ENCODE measurements around the gene DERL3. TPM values are rescaled to one million over a fixed set of nuclear protein-coding genes. Genes with fewer than 3 reads are reported as not detected.

Gene DERL3
- total RNA-seq, 1 experiment from 2014 or later: 12.5 TPM

DNA sequence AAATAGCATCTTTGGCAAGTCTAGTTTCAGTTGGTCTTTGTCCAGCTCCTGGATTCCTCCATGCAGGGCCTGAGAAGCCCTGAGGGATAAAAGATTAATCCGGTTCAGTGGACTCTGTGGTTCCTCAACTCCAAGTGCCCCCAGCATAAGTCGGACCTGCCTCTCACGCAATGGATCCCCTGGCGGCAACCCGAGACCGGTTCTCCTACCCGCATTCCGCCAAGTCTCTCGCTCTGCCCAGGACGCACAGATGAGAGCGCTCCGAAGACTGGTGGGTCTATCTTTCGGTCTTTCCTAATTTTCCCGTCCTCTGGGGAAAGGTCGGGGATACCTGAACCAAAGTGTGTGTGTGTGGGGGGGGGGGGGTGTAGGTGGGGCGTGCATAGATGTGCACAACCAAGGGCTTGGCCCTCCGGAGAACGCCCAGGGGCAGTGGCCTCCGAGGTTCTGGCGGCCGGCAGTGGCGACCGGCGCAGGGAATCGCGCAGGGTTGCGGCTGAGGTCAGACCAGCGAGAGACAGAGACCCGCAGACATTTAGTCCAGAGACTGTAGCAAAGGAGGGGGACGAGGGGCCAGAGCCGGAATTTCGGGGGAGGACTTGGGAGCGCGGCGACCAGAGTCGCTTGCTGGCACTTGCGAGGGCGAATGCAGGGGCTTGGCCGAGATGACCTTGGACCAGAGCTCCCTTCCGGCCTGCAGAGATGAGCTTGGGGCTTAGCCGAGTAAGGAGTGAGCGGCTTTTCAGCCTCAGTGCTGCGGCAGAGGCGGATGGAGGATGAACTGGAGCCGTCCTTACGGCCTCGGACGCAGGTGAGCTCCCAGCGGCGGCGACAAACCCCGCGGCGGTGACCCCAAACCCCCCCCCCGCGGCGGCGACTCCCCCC, 18.2 kb upstream of the DERL3 start (continued):
- TF ChIP-seq ESRRA (CRISPR knock-in tag; IDR thresholded peaks at IDR 0.05; ENCODE audit: borderline replicate concordance): 0 out of 2 replicates have a peak, but pooled peaks have one; percentile 52
- TF ChIP-seq CBFB (CRISPR knock-in tag; IDR thresholded peaks at IDR 0.05; ENCODE audit: low read depth): 0 out of 2 replicates have a peak, but pooled peaks have one; percentile 26
- no peak for TF ChIP-seq HMGA2 (CRISPR knock-in tag; IDR thresholded peaks at IDR 0.05)
- no peak for TF ChIP-seq TCF7 (CRISPR knock-in tag; IDR thresholded peaks at IDR 0.05; ENCODE audit: low read depth)
- TF ChIP-seq, protein P1, sequence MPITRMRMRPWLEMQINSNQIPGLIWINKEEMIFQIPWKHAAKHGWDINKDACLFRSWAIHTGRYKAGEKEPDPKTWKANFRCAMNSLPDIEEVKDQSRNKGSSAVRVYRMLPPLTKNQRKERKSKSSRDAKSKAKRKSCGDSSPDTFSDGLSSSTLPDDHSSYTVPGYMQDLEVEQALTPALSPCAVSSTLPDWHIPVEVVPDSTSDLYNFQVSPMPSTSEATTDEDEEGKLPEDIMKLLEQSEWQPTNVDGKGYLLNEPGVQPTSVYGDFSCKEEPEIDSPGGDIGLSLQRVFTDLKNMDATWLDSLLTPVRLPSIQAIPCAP (CRISPR knock-in tag; IDR thresholded peaks at IDR 0.05): no peak
- TF ChIP-seq NFATC4 (CRISPR knock-in tag; IDR thresholded peaks at IDR 0.05): no peak
- TF ChIP-seq, protein P2, sequence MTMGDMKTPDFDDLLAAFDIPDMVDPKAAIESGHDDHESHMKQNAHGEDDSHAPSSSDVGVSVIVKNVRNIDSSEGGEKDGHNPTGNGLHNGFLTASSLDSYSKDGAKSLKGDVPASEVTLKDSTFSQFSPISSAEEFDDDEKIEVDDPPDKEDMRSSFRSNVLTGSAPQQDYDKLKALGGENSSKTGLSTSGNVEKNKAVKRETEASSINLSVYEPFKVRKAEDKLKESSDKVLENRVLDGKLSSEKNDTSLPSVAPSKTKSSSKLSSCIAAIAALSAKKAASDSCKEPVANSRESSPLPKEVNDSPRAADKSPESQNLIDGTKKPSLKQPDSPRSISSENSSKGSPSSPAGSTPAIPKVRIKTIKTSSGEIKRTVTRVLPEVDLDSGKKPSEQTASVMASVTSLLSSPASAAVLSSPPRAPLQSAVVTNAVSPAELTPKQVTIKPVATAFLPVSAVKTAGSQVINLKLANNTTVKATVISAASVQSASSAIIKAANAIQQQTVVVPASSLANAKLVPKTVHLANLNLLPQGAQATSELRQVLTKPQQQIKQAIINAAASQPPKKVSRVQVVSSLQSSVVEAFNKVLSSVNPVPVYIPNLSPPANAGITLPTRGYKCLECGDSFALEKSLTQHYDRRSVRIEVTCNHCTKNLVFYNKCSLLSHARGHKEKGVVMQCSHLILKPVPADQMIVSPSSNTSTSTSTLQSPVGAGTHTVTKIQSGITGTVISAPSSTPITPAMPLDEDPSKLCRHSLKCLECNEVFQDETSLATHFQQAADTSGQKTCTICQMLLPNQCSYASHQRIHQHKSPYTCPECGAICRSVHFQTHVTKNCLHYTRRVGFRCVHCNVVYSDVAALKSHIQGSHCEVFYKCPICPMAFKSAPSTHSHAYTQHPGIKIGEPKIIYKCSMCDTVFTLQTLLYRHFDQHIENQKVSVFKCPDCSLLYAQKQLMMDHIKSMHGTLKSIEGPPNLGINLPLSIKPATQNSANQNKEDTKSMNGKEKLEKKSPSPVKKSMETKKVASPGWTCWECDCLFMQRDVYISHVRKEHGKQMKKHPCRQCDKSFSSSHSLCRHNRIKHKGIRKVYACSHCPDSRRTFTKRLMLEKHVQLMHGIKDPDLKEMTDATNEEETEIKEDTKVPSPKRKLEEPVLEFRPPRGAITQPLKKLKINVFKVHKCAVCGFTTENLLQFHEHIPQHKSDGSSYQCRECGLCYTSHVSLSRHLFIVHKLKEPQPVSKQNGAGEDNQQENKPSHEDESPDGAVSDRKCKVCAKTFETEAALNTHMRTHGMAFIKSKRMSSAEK (CRISPR knock-in tag; IDR thresholded peaks at IDR 0.05; ENCODE audit: borderline replicate concordance): no peak
- TF ChIP-seq ELF4 (CRISPR knock-in tag; IDR thresholded peaks at IDR 0.05; ENCODE audit: low read depth): no peak
- TF ChIP-seq TP53 (CRISPR knock-in tag; IDR thresholded peaks at IDR 0.05): 0 out of 2 replicates have a peak, but pooled peaks have one; percentile 55
- no peak for TF ChIP-seq ZNF317 (CRISPR knock-in tag; IDR thresholded peaks at IDR 0.05; ENCODE audit: borderline replicate concordance, low read depth)
- TF ChIP-seq, protein P3, sequence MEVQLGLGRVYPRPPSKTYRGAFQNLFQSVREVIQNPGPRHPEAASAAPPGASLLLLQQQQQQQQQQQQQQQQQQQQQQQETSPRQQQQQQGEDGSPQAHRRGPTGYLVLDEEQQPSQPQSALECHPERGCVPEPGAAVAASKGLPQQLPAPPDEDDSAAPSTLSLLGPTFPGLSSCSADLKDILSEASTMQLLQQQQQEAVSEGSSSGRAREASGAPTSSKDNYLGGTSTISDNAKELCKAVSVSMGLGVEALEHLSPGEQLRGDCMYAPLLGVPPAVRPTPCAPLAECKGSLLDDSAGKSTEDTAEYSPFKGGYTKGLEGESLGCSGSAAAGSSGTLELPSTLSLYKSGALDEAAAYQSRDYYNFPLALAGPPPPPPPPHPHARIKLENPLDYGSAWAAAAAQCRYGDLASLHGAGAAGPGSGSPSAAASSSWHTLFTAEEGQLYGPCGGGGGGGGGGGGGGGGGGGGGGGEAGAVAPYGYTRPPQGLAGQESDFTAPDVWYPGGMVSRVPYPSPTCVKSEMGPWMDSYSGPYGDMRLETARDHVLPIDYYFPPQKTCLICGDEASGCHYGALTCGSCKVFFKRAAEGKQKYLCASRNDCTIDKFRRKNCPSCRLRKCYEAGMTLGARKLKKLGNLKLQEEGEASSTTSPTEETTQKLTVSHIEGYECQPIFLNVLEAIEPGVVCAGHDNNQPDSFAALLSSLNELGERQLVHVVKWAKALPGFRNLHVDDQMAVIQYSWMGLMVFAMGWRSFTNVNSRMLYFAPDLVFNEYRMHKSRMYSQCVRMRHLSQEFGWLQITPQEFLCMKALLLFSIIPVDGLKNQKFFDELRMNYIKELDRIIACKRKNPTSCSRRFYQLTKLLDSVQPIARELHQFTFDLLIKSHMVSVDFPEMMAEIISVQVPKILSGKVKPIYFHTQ (CRISPR knock-in tag; IDR thresholded peaks at IDR 0.05): no peak
- no peak for TF ChIP-seq JAZF1 (CRISPR knock-in tag; IDR thresholded peaks at IDR 0.05)
- TF ChIP-seq, protein P4, sequence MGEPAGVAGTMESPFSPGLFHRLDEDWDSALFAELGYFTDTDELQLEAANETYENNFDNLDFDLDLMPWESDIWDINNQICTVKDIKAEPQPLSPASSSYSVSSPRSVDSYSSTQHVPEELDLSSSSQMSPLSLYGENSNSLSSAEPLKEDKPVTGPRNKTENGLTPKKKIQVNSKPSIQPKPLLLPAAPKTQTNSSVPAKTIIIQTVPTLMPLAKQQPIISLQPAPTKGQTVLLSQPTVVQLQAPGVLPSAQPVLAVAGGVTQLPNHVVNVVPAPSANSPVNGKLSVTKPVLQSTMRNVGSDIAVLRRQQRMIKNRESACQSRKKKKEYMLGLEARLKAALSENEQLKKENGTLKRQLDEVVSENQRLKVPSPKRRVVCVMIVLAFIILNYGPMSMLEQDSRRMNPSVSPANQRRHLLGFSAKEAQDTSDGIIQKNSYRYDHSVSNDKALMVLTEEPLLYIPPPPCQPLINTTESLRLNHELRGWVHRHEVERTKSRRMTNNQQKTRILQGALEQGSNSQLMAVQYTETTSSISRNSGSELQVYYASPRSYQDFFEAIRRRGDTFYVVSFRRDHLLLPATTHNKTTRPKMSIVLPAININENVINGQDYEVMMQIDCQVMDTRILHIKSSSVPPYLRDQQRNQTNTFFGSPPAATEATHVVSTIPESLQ (CRISPR knock-in tag; IDR thresholded peaks at IDR 0.05): no peak
- no peak for TF ChIP-seq CREB1 (CRISPR knock-in tag; IDR thresholded peaks at IDR 0.05)
- TF ChIP-seq ZBTB21 (CRISPR knock-in tag; IDR thresholded peaks at IDR 0.05; ENCODE audit: borderline replicate concordance): no peak
- no peak for TF ChIP-seq GABPB1 (CRISPR knock-in tag; IDR thresholded peaks at IDR 0.05)
- no peak for TF ChIP-seq FOXP1 (CRISPR knock-in tag; IDR thresholded peaks at IDR 0.05; ENCODE audit: borderline replicate concordance)
- 0 out of 2 replicates have a peak, but pooled peaks have one; percentile 7 for TF ChIP-seq FOXK1 (CRISPR knock-in tag; IDR thresholded peaks at IDR 0.05)
- TF ChIP-seq, protein P5, sequence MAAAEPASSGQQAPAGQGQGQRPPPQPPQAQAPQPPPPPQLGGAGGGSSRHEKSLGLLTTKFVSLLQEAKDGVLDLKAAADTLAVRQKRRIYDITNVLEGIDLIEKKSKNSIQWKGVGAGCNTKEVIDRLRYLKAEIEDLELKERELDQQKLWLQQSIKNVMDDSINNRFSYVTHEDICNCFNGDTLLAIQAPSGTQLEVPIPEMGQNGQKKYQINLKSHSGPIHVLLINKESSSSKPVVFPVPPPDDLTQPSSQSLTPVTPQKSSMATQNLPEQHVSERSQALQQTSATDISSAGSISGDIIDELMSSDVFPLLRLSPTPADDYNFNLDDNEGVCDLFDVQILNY (CRISPR knock-in tag; IDR thresholded peaks at IDR 0.05): no peak; the same call in 1 of the 2 replicates
- no peak for TF ChIP-seq FOXP4 (CRISPR knock-in tag; IDR thresholded peaks at IDR 0.05)
- TF ChIP-seq, protein P6, sequence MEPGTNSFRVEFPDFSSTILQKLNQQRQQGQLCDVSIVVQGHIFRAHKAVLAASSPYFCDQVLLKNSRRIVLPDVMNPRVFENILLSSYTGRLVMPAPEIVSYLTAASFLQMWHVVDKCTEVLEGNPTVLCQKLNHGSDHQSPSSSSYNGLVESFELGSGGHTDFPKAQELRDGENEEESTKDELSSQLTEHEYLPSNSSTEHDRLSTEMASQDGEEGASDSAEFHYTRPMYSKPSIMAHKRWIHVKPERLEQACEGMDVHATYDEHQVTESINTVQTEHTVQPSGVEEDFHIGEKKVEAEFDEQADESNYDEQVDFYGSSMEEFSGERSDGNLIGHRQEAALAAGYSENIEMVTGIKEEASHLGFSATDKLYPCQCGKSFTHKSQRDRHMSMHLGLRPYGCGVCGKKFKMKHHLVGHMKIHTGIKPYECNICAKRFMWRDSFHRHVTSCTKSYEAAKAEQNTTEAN (CRISPR knock-in tag; IDR thresholded peaks at IDR 0.05): no peak; the same call in 1 of the 2 replicates
- TF ChIP-seq NR1H2 (CRISPR knock-in tag; IDR thresholded peaks at IDR 0.05): no peak
- no peak for TF ChIP-seq SMAD4 (CRISPR knock-in tag; IDR thresholded peaks at IDR 0.05)
- no peak for TF ChIP-seq MAX (CRISPR knock-in tag; IDR thresholded peaks at IDR 0.05)

Data from WTC11 (cell line).